GM12878 (cell line): Measurements from ENCODE around the gene ARSD. TPM values are rescaled to one million over a fixed set of nuclear protein-coding genes. Genes with fewer than 3 reads are reported as not detected.
A peak's percentile ranks its signal among the peaks of the same experiment; 100 is the strongest.

Experiments used
- ATAC-seq: fragments of 200-7000 bp; cut with Tn5 transposase; 3 replicates; pipeline ENCODE4 v1.9.1; 2020; ENCODE audit warnings: mild to moderate bottlenecking, moderate library complexity
- BruUV-seq: library from RNA; stranded (reverse); fragments of 400-500 nt; replicated peaks from 2 replicates; lab custom pipeline; 2021; lab: Mats Ljungman, UMichigan
- CTCF ChIA-PET: fragments of 300-600 bp; sonication (Branson Sonifier 250); formaldehyde crosslinking; extraction: SDS; loops from one replicate; lab custom pipeline; 2021; ENCODE audit warnings: inconsistent platforms; lab: Yijun Ruan, JAX
- POLR2A ChIA-PET: fragments of 350-600 bp; formaldehyde crosslinking; extraction: SDS; loops from one replicate; lab custom pipeline; 2021; ENCODE audit warnings: inconsistent platforms; lab: Charles Lee
- RAD21 ChIA-PET: fragments of 300-600 bp; sonication (Branson Sonifier 250); formaldehyde crosslinking; loops from one replicate; lab custom pipeline; 2023; ENCODE audit warnings: antibody characterized with exemption; ENCODE audit not compliant: unreplicated experiment; lab: Charles Lee
- SMC1A ChIA-PET: fragments of 300-600 bp; sonication (Branson Sonifier 250); formaldehyde crosslinking; loops from one replicate; lab custom pipeline; 2023; ENCODE audit not compliant: unreplicated experiment, uncharacterized antibody; lab: Charles Lee
- DNase-seq: peaks from one replicate; pipeline ENCODE4 v3.0.0-alpha.2; 2011; ENCODE audit warnings: low read depth, low spot score
- FAIRE-seq: peaks from 3 replicates; lab custom pipeline; 2011; peaks lifted over from hg19 to GRCh38; lab: Jason Lieb, UNC
- H2AFZ ChIP-seq: 2 replicates; pipeline ENCODE4 v1.6.0; 2011; ENCODE audit warnings: low read depth, low read length, control low read depth; ENCODE audit not compliant: control insufficient read depth
- H3K27ac ChIP-seq: 2 replicates; pipeline ENCODE4 v1.5.1; 2011; ENCODE audit warnings: control low read depth; ENCODE audit not compliant: control insufficient read depth, insufficient read depth
- H3K27me3 ChIP-seq, 2 experiments: replicated peaks in 1 of 2; 2 replicates each; pipeline versions ENCODE4 v1.6.0 to v1.6.1; 2011; ENCODE audit warnings: low read length in 1 of 2; ENCODE audit not compliant: control insufficient read depth in 2 of 2, insufficient read depth in 2 of 2
- H3K36me3 ChIP-seq, 2 experiments: 2 replicates each; pipeline ENCODE4 v1.5.1; 2011; ENCODE audit warnings: low read length in 1 of 2; ENCODE audit not compliant: control insufficient read depth in 2 of 2, insufficient read depth in 2 of 2
- H3K4me1 ChIP-seq: 2 replicates; pipeline ENCODE4 v1.6.1; 2011; ENCODE audit warnings: mild to moderate bottlenecking, low read length, moderate library complexity, mixed read lengths; ENCODE audit not compliant: control insufficient read depth, insufficient read depth
- H3K4me2 ChIP-seq: 2 replicates; pipeline ENCODE4 v1.6.0; 2011; ENCODE audit warnings: control low read depth; ENCODE audit not compliant: control insufficient read depth, insufficient read depth
- H3K4me3 ChIP-seq: fragments of 200-600 bp; sonication (generic); 2 replicates; pipeline ENCODE4 v1.5.1; 2016
- H3K79me2 ChIP-seq: 2 replicates; pipeline ENCODE4 v1.6.0; 2011; ENCODE audit warnings: low read length; ENCODE audit not compliant: control insufficient read depth, insufficient read depth
- H3K9ac ChIP-seq: 2 replicates; pipeline ENCODE4 v1.8.0; 2011; ENCODE audit warnings: low read length, control low read depth, mixed read lengths; ENCODE audit not compliant: control insufficient read depth, insufficient read depth
- H3K9me3 ChIP-seq: replicated peaks from 3 replicates; pipeline ENCODE4 v1.5.1; 2011; ENCODE audit warnings: mild to moderate bottlenecking, low read length; ENCODE audit not compliant: control insufficient read depth, insufficient read depth
- H4K20me1 ChIP-seq: 2 replicates; pipeline ENCODE4 v1.6.0; 2011; ENCODE audit not compliant: control insufficient read depth, insufficient read depth
- IKZF1 ChIP-seq: fragments of 450-650 bp; conservative IDR thresholded peaks from 2 replicates; pipeline ENCODE4 v1.6.1; 2017; ENCODE audit warnings: antibody characterized with exemption, mild to moderate bottlenecking
- JUNB ChIP-seq: IDR thresholded peaks from 2 replicates; pipeline ENCODE4 v1.6.1; 2016; ENCODE audit warnings: antibody characterized with exemption, mild to moderate bottlenecking
- KLF5 ChIP-seq: fragments of 450-650 bp; IDR thresholded peaks from 2 replicates; pipeline ENCODE4 v1.6.1; 2014; ENCODE audit warnings: mild to moderate bottlenecking; ENCODE audit not compliant: partially characterized antibody
- MEF2B ChIP-seq: fragments of 450-650 bp; IDR thresholded peaks from 2 replicates; pipeline ENCODE4 v1.6.1; 2018; ENCODE audit warnings: mild to moderate bottlenecking, moderate library complexity; ENCODE audit not compliant: partially characterized antibody, poor library complexity, severe bottlenecking
- NR2C2 ChIP-seq: IDR thresholded peaks from 2 replicates; pipeline ENCODE4 v1.6.1; 2011; ENCODE audit warnings: borderline replicate concordance, low read depth; ENCODE audit not compliant: control insufficient read depth, insufficient read length
- PAX5 ChIP-seq: IDR thresholded peaks from 2 replicates; pipeline ENCODE4 v1.6.1; 2011; ENCODE audit warnings: low read depth, low read length, borderline replicate concordance
- POU2F2 ChIP-seq: IDR thresholded peaks from 3 replicates; pipeline ENCODE4 v1.6.1; 2011; ENCODE audit warnings: low read depth, mild to moderate bottlenecking, low read length, borderline replicate concordance
- RELA ChIP-seq: fragments of 450-650 bp; IDR thresholded peaks from 2 replicates; pipeline ENCODE4 v1.8.0; 2014; ENCODE audit warnings: borderline replicate concordance; ENCODE audit not compliant: partially characterized antibody
- RELB ChIP-seq: fragments of 450-650 bp; IDR thresholded peaks from 2 replicates; pipeline ENCODE4 v1.6.1; 2017; ENCODE audit warnings: low read depth, mild to moderate bottlenecking, moderate library complexity
- TBL1XR1 ChIP-seq: IDR thresholded peaks from 2 replicates; pipeline ENCODE4 v1.6.1; 2012; ENCODE audit warnings: low read depth, low read length, improper control_type of control experiment
- WGBS: methylation state at CpG from one replicate; pipeline ENCODE4 v1.1.6; 2016; ENCODE audit warnings: low lambda C conversion rate; ENCODE audit not compliant: insufficient replicate concordance, insufficient coverage; ENCODE audit errors: missing lambda C conversion rate; 5-methylcytosine and 5-hydroxymethylcytosine counted together
- in situ Hi-C: fragments of 300-500 bp; cut with MboI; formaldehyde crosslinking; loops from 9 replicates; pipeline ENCODE4 v1.14.3; 2018; ENCODE audit warnings: mixed read lengths
- intact Hi-C: fragments of 100-400 bp; cut with micrococcal nuclease; formaldehyde crosslinking; loops from one replicate; pipeline ENCODE4 v1.14.2; 2022; ENCODE audit not compliant: unreplicated experiment
- polyA plus RNA-seq, 11 experiments: library from polyadenylated mRNA; depleted of rRNA in 4 of 11; unstranded in 6 of 11; stranded (reverse) in 5 of 11; fragments of >200 nt; fragmentation: Nextera tagmentation in 4 of 11; fragmentation: Illumina TruSeq in 1 of 11; extraction: Ambion mirVana in 4 of 11; extraction: Trizol in 1 of 11; gene quantifications; 1 replicate in 1 of 11; 2 replicates in 10 of 11; pipeline versions ENCODE4 v1.2.1 to v1.2.3, GENCODE V29; 2011 to 2016; ENCODE audit warnings: inconsistent platforms in 2 of 11, missing spikeins in 2 of 11, low read depth in 1 of 11
- total RNA-seq, 4 experiments: library from RNA; depleted of rRNA in 3 of 4; stranded (reverse); fragments of >200 nt in 3 of 4; fragmentation: Illumina TruSeq in 1 of 4; extraction: Trizol in 1 of 4; gene quantifications; 2 replicates each; pipeline versions ENCODE4 v1.2.1 to v1.2.3, GENCODE V29; 2013 to 2021
- TF ChIP-seq, protein P1 (sequence below): fragments of 450-650 bp; IDR thresholded peaks from 2 replicates; pipeline ENCODE4 v1.6.1; 2017; ENCODE audit warnings: mild to moderate bottlenecking, moderate library complexity
- TF ChIP-seq, protein P2 (sequence below): IDR thresholded peaks from 2 replicates; pipeline ENCODE4 v1.6.1; 2011; ENCODE audit warnings: low read depth, low read length, improper control_type of control experiment, borderline replicate concordance

Gene ARSD
- total and polyA plus RNA-seq, 10 of the 15 experiments (the other 5 are each of a cell fraction or from before 2014, with no cell fraction given): 0.05 to 1.5 (median 0.43) TPM

GRCh38 chrX:2913118-2913517 lies 16.0 kb downstream of the ARSD start:
- H4K20me1 ChIP-seq: no peaks in the 10 kb centered on the region
- POLR2A ChIA-PET: no interaction called here
- H3K4me3 ChIP-seq: no peak overlapping the region
- no peak overlapping the region for H3K9ac ChIP-seq
- SMC1A ChIA-PET: no interaction called here
- in situ Hi-C loops (no loop called here), intact Hi-C loops (no loop called here)
- H3K9me3 ChIP-seq: no peaks in the 10 kb centered on the region
- CTCF ChIA-PET: no interaction called here
- no peak overlapping the region for H2AFZ ChIP-seq
- no peak for TF ChIP-seq PAX5
- DNase-seq: no peak
- H3K4me1 ChIP-seq: no peaks in the 10 kb centered on the region
- H3K4me2 ChIP-seq: no peak overlapping the region
- H3K27me3 ChIP-seq: no peaks in the 10 kb centered on the region
- FAIRE-seq: peak; percentile 56
- no peaks in the 10 kb centered on the region for H3K79me2 ChIP-seq
- ATAC-seq: no peak
- RAD21 ChIA-PET: no interaction called here
- H3K27ac ChIP-seq: no peak overlapping the region
- H3K36me3 ChIP-seq: no peaks in the 10 kb centered on the region
- 13% methylated on average over 3 of the region's 3 CpGs for WGBS
- BruUV-seq: no TSS peak

DNA sequence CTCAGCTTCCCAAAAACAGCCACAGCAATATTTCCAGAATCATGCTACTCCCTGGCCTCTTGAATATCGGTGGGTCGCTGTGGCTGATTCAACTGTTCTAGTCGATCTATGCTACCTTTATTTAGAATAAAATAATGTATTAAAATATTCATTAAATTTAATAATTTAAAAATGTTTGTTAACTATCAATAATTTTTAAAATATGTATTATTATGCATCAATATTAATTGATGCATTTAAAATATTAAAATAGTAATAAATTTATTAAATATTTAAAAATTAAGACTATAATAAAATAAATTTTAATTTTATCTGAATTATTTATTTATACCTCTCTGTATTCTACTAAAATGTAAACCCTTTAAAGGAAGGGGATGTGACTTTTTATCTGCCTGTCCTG lies 19.0 kb downstream of the ARSD start:
- H3K36me3 ChIP-seq: no peaks in the 10 kb centered on the region
- RAD21 ChIA-PET: no interaction called here
- POLR2A ChIA-PET: no interaction called here
- H4K20me1 ChIP-seq: no peaks in the 10 kb centered on the region
- WGBS: 73% methylated on average over 3 of the region's 3 CpGs
- H2AFZ ChIP-seq: no peak overlapping the region
- BruUV-seq: no TSS peak
- SMC1A ChIA-PET: no interaction called here
- H3K4me1 ChIP-seq: no peaks in the 10 kb centered on the region
- H3K4me3 ChIP-seq: no peak overlapping the region
- no peaks in the 10 kb centered on the region for H3K9me3 ChIP-seq
- H3K4me2 ChIP-seq: no peak overlapping the region
- no peaks in the 10 kb centered on the region for H3K79me2 ChIP-seq
- in situ Hi-C loops: no loop called here
- CTCF ChIA-PET: no interaction called here
- no peak overlapping the region for H3K27ac ChIP-seq
- ATAC-seq (no peak), DNase-seq (no peak), FAIRE-seq (no peak)
- H3K27me3 ChIP-seq: no peaks in the 10 kb centered on the region
- intact Hi-C loops: no loop called here
- no peak overlapping the region for H3K9ac ChIP-seq
- TF ChIP-seq, protein P1, sequence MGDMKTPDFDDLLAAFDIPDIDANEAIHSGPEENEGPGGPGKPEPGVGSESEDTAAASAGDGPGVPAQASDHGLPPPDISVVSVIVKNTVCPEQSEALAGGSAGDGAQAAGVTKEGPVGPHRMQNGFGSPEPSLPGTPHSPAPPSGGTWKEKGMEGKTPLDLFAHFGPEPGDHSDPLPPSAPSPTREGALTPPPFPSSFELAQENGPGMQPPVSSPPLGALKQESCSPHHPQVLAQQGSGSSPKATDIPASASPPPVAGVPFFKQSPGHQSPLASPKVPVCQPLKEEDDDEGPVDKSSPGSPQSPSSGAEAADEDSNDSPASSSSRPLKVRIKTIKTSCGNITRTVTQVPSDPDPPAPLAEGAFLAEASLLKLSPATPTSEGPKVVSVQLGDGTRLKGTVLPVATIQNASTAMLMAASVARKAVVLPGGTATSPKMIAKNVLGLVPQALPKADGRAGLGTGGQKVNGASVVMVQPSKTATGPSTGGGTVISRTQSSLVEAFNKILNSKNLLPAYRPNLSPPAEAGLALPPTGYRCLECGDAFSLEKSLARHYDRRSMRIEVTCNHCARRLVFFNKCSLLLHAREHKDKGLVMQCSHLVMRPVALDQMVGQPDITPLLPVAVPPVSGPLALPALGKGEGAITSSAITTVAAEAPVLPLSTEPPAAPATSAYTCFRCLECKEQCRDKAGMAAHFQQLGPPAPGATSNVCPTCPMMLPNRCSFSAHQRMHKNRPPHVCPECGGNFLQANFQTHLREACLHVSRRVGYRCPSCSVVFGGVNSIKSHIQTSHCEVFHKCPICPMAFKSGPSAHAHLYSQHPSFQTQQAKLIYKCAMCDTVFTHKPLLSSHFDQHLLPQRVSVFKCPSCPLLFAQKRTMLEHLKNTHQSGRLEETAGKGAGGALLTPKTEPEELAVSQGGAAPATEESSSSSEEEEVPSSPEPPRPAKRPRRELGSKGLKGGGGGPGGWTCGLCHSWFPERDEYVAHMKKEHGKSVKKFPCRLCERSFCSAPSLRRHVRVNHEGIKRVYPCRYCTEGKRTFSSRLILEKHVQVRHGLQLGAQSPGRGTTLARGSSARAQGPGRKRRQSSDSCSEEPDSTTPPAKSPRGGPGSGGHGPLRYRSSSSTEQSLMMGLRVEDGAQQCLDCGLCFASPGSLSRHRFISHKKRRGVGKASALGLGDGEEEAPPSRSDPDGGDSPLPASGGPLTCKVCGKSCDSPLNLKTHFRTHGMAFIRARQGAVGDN: no peak
- TF ChIP-seq IKZF1 (no peak), JUNB (no peak), POU2F2 (no peak), TBL1XR1 (no peak), NR2C2 (no peak), RELA (no peak), MEF2B (no peak), RELB (no peak), KLF5 (no peak)
- TF ChIP-seq, protein P2, sequence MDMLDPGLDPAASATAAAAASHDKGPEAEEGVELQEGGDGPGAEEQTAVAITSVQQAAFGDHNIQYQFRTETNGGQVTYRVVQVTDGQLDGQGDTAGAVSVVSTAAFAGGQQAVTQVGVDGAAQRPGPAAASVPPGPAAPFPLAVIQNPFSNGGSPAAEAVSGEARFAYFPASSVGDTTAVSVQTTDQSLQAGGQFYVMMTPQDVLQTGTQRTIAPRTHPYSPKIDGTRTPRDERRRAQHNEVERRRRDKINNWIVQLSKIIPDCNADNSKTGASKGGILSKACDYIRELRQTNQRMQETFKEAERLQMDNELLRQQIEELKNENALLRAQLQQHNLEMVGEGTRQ: no peak
